ENCODE data around the gene ZBED3. TPM values are rescaled to one million over a fixed set of nuclear protein-coding genes. Genes with fewer than 3 reads are reported as not detected.
A peak's percentile ranks its signal among the peaks of the same experiment; 100 is the strongest.
"Not testable (repeated sequence)": the region's sequence is repeated elsewhere in the genome, so short reads cannot be mapped to it uniquely, and the experiment has no call there.

ZBED3 gene
- total RNA-seq, 1 donor from 2014 or later: 1.7 TPM

DNA sequence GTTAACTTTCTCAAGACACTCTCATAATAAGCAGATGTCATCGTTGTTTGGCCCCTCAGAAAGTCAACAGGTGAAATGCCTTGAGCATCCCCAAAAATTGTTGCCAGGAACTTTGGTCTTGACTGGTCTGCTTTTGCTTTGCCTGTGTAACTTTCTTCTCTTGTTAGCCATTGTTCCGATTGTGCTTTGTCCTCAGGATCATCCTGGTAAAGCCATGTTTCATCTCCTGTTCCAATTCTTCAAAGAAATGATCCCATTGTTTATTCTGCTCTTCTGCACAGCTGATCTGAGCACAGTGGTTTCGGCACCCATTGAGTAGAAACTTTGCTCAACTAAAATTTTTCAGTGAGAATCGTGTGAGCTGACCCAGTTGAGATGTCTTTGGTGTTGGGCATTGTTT lies 8.1 kb upstream of the ZBED3 start:
- peaks cover 7% of the 10 kb centered on the region for H3K27me3 Mint-ChIP-seq
- H3K27ac Mint-ChIP-seq: no peak overlapping the region

DNA sequence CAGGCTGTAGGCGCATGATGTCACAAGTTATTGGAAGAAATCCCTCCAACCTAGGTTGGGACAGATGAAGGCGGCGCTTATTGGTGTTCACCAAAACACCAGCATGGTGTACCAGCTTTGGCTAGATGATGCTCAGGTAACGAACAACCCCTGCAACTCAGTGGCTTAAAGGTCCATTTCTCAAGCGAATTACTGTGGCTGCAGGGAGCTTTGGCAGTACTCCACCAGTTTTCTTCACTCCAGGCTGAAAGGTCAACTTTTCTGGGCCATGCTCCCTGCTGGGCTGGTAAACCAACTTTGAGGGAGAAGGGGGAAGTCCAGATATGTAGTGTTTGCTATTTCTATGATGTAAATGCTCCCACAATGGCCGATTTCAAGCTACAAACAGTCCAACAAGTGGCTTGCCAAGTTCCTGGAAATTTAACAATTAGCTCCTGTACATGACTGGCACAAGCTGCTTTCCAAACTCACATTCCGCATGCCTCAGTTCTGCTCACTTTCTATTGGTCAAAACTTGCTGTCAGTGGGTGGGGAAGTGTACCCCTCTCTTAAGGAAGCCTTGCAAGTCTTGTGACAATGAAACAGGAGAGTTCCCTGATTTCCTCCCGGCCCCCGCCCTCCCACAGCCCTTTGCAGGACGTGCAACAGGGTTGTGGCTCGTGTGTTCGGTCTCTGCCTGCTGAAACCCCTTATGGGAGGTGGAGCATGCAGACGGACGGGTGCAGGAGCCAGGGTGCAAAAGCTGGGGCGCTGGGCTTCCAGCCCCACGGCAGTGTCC lies 588 bp upstream of the ZBED3 start:
- no peak overlapping the region for H3K27ac Mint-ChIP-seq
- H3K9me3 Mint-ChIP-seq: no peaks in the 10 kb centered on the region
- intact Hi-C loops (cut with micrococcal nuclease): no loop called here

More for the DNA sequence above, 8.1 kb upstream of the ZBED3 start:
- DNase-seq: no peak
- Mint-ChIP-seq H3K36me3 (ENCODE audit: low read depth) (no peaks in the 10 kb centered on the region), H3K4me1 (no peaks in the 10 kb centered on the region), H3K4me3 (no peak overlapping the region), H3K9me3 (no peaks in the 10 kb centered on the region)
- intact Hi-C loops (cut with micrococcal nuclease): no loop called here

GRCh38 chr5:77086368-77086688 lies 757 bp downstream of the ZBED3 start:
- peak overlapping the region; percentile 75 for H3K27ac Mint-ChIP-seq

More for the DNA sequence above, 588 bp upstream of the ZBED3 start:
- Mint-ChIP-seq H3K36me3 (ENCODE audit: low read depth) (no peaks in the 10 kb centered on the region), H3K4me1 (peaks cover 11% of the 10 kb centered on the region), H3K27me3 (peaks cover 17% of the 10 kb centered on the region), H3K4me3 (peak overlapping the region; percentile 85)
- no peak for DNase-seq

GRCh38 chr5:77083088-77083487 lies 4.0 kb downstream of the ZBED3 start:
- no peak overlapping the region for H3K4me3 Mint-ChIP-seq
- peaks cover 10% of the 10 kb centered on the region for H3K27me3 Mint-ChIP-seq
- no peaks in the 10 kb centered on the region for H3K9me3 Mint-ChIP-seq
- peaks cover 11% of the 10 kb centered on the region for H3K4me1 Mint-ChIP-seq
- H3K36me3 Mint-ChIP-seq (ENCODE audit: low read depth): no peaks in the 10 kb centered on the region
- H3K27ac Mint-ChIP-seq: no peak overlapping the region
- intact Hi-C loops (cut with micrococcal nuclease): no loop called here
- DNase-seq: no peak

More at GRCh38 chr5:77086368-77086688, 757 bp downstream of the ZBED3 start:
- no peaks in the 10 kb centered on the region for H3K36me3 Mint-ChIP-seq (ENCODE audit: low read depth)
- H3K4me1 Mint-ChIP-seq: peaks cover 11% of the 10 kb centered on the region
- DNase-seq: no peak
- H3K9me3 Mint-ChIP-seq: no peaks in the 10 kb centered on the region
- peak overlapping the region; percentile 85 for H3K4me3 Mint-ChIP-seq
- peaks cover 17% of the 10 kb centered on the region for H3K27me3 Mint-ChIP-seq
- intact Hi-C loops (cut with micrococcal nuclease): no loop called here

DNA sequence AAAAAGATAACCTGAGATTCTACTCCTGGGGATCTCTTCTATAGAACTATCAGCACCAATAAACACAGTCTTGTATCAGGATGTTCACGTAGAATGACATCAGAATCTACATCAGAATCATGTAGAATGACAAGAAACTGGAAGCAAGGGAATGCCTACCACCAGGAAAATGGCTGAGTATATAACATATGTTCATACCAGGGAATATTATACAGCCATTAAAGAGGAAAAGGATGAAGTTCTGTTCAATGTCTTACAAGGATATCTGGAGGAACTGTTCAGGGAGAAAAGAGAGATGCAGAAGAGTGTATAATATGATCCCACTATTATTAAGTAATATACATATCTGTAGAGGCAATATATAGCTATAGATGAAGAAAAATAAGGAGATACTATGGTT lies 4.8 kb downstream of the ZBED3 start:
- Mint-ChIP-seq H3K4me3 (no peak overlapping the region), H3K4me1 (peaks cover 7% of the 10 kb centered on the region), H3K27me3 (peaks cover 7% of the 10 kb centered on the region), H3K27ac (no peak overlapping the region), H3K36me3 (ENCODE audit: low read depth) (no peaks in the 10 kb centered on the region), H3K9me3 (no peaks in the 10 kb centered on the region)
- DNase-seq: no peak
- intact Hi-C loops (cut with micrococcal nuclease): no loop called here

DNA sequence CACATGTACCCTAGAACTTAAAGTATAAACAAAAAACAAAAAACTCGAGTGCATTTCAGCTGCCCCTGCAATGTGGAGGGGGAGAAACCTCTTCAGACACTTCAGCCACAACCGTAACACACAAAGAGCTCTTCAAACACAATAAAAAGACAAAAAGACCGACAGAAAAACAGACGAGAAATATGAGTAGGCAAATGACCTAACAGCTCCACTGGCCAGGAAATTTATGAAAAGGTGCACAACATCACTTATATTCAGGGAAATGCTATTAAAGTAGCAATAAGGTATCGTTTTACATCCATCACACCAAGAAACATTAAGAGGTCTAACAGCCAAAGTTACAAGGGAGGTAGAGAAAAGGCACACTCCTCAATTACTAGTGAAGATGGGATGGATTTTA lies 6.2 kb downstream of the ZBED3 start:
- H3K27me3 Mint-ChIP-seq: peaks cover 5% of the 10 kb centered on the region
- H3K9me3 Mint-ChIP-seq: no peaks in the 10 kb centered on the region
- intact Hi-C loops (cut with micrococcal nuclease): no loop called here

DNA sequence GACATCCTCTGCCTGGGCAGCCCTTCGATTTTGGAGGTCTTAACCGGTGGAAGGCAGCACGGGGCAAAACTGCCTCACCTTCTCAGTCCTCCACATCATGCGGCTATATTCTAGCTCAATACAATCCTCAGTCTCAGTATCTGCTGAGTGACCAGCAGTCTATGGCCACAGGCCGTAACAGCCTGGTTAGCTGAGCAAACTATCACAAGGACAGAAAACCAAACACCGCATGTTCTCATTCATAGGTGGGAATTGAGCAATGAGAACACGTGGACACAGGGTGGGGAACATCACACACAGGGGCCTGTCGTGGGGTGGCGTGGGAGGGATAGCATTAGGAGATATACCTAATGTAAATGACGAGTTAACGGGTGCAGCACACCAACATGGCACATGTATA lies 6.6 kb downstream of the ZBED3 start:
- H3K36me3 Mint-ChIP-seq (ENCODE audit: low read depth); H3K27me3 Mint-ChIP-seq; H3K4me3 Mint-ChIP-seq; DNase-seq; H3K27ac Mint-ChIP-seq; H3K4me1 Mint-ChIP-seq; intact Hi-C loops (cut with micrococcal nuclease); H3K9me3 Mint-ChIP-seq: not testable (repeated sequence)

More for the DNA sequence above, 6.2 kb downstream of the ZBED3 start:
- no peak for DNase-seq
- H3K4me1 Mint-ChIP-seq: peaks cover 4% of the 10 kb centered on the region
- H3K36me3 Mint-ChIP-seq (ENCODE audit: low read depth): peaks cover 4% of the 10 kb centered on the region
- no peak overlapping the region for H3K27ac Mint-ChIP-seq
- H3K4me3 Mint-ChIP-seq: no peak overlapping the region

- H3K27ac Mint-ChIP-seq: no peak overlapping the region
- H3K27me3 Mint-ChIP-seq: no peaks in the 10 kb centered on the region
- peak overlapping the region; percentile 54 for H3K4me3 Mint-ChIP-seq
- intact Hi-C loops (cut with micrococcal nuclease): loop anchor here (1.0 to 5.0 kb wide), 3 partner anchors 48 to 414 kb away; partner anchors contain the start of genes AGGF1 and WDR41
- H3K36me3 Mint-ChIP-seq (ENCODE audit: low read depth): peaks cover 4% of the 10 kb centered on the region
- no peak for DNase-seq
- no peaks in the 10 kb centered on the region for H3K9me3 Mint-ChIP-seq
- H3K4me1 Mint-ChIP-seq: peaks cover 4% of the 10 kb centered on the region
Measured at GRCh38 chr5:77077829-77078176, 9.3 kb downstream of the ZBED3 start.

DNA sequence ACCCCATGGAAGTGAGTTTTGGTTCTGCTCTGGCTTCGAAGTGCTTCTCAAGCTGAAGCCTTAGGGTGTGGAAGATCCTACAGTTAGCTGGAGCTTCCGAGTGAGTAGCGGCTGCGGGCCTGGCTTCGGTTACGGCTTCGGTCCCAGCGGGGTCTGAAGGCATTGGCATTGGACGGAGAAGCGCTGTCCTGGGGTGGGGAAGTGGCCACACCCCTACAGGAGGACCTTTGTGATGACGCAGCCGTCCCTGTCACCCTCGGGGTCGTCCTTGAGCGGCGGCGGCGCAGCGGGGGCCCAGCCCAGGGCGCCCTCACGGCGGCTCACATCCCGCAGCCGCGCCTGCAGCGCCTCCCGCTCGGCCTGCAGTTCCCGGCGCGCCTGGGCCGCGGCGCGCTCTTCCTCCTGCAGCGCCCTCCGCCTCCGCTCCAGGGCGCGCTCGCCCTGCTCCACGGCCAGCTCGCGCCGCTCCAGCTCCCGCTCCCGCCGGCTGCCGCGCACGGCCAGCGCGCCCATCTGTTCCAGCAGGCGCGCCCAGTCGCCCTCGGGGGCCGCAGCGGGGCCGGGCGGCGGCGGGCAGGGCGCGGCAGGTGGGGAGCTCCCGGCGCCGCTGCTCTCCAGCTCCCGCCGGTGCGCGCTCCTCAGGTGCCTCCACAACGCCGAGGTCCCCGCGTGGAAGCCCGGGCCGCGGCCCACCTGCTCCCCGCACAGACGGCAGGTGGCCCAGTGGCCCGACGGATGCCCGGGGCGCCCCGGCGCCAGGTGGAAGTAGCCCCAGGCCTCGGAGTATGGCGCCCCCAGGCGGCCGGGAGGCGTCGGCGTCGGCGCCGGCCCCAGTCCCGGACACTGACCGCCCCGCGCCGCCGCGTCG lies 9.9 kb downstream of the ZBED3 start:
- Mint-ChIP-seq H3K27ac (no peak overlapping the region), H3K27me3 (no peaks in the 10 kb centered on the region), H3K9me3 (no peaks in the 10 kb centered on the region), H3K4me1 (peaks cover 4% of the 10 kb centered on the region), H3K36me3 (ENCODE audit: low read depth) (peaks cover 4% of the 10 kb centered on the region), H3K4me3 (peak overlapping the region; percentile 66)
- DNase-seq: peak; percentile 89
- intact Hi-C loops (cut with micrococcal nuclease): loop anchor here (1.0 to 5.0 kb wide), 3 partner anchors 47 to 415 kb away; partner anchors contain the start of genes AGGF1 and WDR41

GRCh38 chr5:77074745-77075144 lies 12.3 kb downstream of the ZBED3 start:
- Mint-ChIP-seq H3K36me3 (ENCODE audit: low read depth) (peaks cover 9% of the 10 kb centered on the region), H3K9me3 (no peaks in the 10 kb centered on the region), H3K4me1 (peaks cover 4% of the 10 kb centered on the region), H3K4me3 (no peak overlapping the region), H3K27me3 (no peaks in the 10 kb centered on the region), H3K27ac (no peak overlapping the region)
- intact Hi-C loops (cut with micrococcal nuclease): loop anchor here (5.0 kb wide), 1 partner anchor 418 kb away; the partner anchor contains the start of gene WDR41
- no peak for DNase-seq

GRCh38 chr5:77073667-77074066 lies 13.4 kb downstream of the ZBED3 start:
- Mint-ChIP-seq H3K4me1 (peaks cover 4% of the 10 kb centered on the region), H3K27me3 (no peaks in the 10 kb centered on the region), H3K36me3 (ENCODE audit: low read depth) (peaks cover 12% of the 10 kb centered on the region), H3K9me3 (no peaks in the 10 kb centered on the region), H3K4me3 (no peak overlapping the region), H3K27ac (no peak overlapping the region)
- no peak for DNase-seq
- intact Hi-C loops (cut with micrococcal nuclease): no loop called here

DNA sequence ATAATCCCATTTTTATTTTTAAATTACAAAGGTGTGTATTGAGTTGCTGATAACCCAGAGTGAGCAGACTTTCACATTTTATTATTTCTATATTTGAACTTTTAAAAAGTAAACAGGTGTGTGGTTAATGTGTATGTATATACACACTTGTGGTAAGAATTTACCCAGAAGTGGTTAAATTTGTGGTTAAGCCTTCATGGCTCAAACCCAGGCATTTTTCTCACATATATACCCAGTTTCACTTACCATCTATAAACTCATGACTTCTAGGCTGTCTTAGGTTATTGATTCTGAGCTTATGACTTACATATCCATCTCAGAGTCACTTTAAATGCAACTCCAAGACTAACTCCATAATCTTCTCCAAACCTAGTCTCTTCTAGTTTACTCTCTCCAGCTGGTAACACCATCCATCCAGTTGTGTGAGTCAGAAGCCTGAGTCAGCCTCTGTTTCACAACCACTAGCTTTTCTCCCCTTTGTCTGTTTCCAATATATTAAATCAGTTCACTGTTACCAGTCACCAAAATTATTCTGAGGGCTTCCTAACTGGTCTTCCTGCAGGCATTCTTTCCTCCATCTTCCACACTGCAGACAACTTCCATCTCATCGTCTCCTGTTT lies 20.2 kb downstream of the ZBED3 start:
- DNase-seq: no peak
- H3K9me3 Mint-ChIP-seq: no peaks in the 10 kb centered on the region
- no peaks in the 10 kb centered on the region for H3K27me3 Mint-ChIP-seq
- H3K36me3 Mint-ChIP-seq (ENCODE audit: low read depth): peaks cover 41% of the 10 kb centered on the region
- peaks cover 13% of the 10 kb centered on the region for H3K4me1 Mint-ChIP-seq
- H3K4me3 Mint-ChIP-seq: no peak overlapping the region
- no peak overlapping the region for H3K27ac Mint-ChIP-seq
- intact Hi-C loops (cut with micrococcal nuclease): no loop called here

DNA sequence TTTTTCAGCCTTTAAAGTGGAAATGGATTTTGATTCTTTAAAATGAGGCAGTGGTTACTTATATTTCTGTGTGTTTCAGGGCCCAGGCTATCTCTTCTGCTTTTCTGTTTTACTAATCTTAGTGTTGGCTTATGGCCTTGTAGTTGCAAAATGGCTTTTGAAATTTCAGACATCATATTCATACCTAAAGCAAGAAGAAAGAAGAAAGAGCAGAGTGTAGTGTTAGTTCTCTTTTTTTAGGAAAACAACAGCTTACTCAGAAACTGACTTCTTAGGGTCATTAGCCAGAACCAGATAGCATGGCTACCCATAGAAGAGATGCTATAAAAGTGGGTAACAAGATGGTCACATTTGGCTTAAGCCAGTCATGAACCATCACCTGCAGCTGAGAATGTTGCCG lies 20.9 kb downstream of the ZBED3 start:
- Mint-ChIP-seq H3K36me3 (ENCODE audit: low read depth) (peaks cover 48% of the 10 kb centered on the region), H3K4me1 (peaks cover 13% of the 10 kb centered on the region), H3K4me3 (no peak overlapping the region), H3K9me3 (no peaks in the 10 kb centered on the region), H3K27ac (no peak overlapping the region), H3K27me3 (no peaks in the 10 kb centered on the region)
- no peak for DNase-seq
- intact Hi-C loops (cut with micrococcal nuclease): no loop called here

- peaks cover 13% of the 10 kb centered on the region for H3K4me1 Mint-ChIP-seq
- no peak for DNase-seq
- peaks cover 51% of the 10 kb centered on the region for H3K36me3 Mint-ChIP-seq (ENCODE audit: low read depth)
- H3K27ac Mint-ChIP-seq: no peak overlapping the region
- intact Hi-C loops (cut with micrococcal nuclease): no loop called here
- no peak overlapping the region for H3K4me3 Mint-ChIP-seq
- no peaks in the 10 kb centered on the region for H3K9me3 Mint-ChIP-seq
- H3K27me3 Mint-ChIP-seq: no peaks in the 10 kb centered on the region
Measured at GRCh38 chr5:77065256-77065655, 21.8 kb downstream of the ZBED3 start.

All from activated CD4-positive, alpha-beta T cell treated with anti-CD3 and anti-CD28 coated beads, Interleukin-2, amount 10 ng/mL, durations not matched to agents 24 days and 14 days (primary cell).